Measurements from ENCODE around the gene TMCC1.
A peak's percentile ranks its signal among the peaks of the same experiment; 100 is the strongest.
"Not testable (repeated sequence)": the region's sequence is repeated elsewhere in the genome, so short reads cannot be mapped to it uniquely, and the experiment has no call there.

The TMCC1 gene

GRCh38 chr3:129835198-129835597 lies 58.3 kb downstream of the TMCC1 start:
- DNase-seq (ENCODE audit: low spot score), result no peak

DNA sequence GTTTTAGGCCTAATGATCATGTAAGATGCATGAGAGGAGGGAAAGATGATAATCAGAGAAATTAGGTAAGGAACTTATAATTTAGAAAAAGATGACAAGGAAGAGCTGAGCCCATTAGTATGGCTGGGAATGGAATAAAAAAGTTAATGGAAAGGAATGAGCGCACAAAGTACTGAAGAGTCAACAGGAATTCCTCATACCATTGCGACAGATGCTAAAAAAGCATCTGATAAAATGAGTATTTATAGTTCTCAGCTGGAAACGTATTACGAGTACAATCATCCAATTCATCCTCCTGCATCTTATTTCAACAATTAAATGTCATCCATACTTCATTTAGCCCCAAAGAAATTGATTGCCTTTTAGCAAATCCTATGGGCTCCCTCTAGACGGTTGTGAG lies 58.9 kb downstream of the TMCC1 start:
- no peak for DNase-seq (ENCODE audit: low spot score)

- not testable (repeated sequence) for DNase-seq (ENCODE audit: low spot score)
Measured at GRCh38 chr3:129831942-129832341, 61.6 kb downstream of the TMCC1 start.

GRCh38 chr3:129831503-129831902 lies 62.0 kb downstream of the TMCC1 start:
- DNase-seq (ENCODE audit: low spot score), result no peak

DNA sequence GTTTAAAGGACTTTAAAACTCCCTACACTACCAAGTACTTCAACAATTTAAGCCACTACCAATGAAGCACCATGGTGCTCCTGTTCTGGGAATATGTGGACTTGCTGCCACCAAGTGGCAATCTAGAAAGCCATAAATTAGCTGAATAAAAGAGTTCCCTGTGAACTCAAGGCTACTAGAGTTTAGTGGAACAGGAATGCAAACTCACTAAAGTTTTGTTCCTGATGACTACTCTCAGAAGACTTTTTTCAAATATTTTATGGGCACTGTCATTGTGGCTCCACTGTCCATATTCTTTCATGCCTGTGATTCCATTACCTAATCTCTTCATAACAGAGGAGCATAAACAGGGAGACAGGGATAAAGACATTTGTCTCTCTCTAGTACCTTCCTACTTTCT lies 63.9 kb downstream of the TMCC1 start:
- peak; percentile 71 for DNase-seq (ENCODE audit: low spot score)

GRCh38 chr3:129827765-129828164 lies 65.7 kb downstream of the TMCC1 start:
- no peak for DNase-seq (ENCODE audit: low spot score)

GRCh38 chr3:129824926-129825541 lies 68.5 kb downstream of the TMCC1 start:
- DNase-seq (ENCODE audit: low spot score), result peak; percentile 31

DNA sequence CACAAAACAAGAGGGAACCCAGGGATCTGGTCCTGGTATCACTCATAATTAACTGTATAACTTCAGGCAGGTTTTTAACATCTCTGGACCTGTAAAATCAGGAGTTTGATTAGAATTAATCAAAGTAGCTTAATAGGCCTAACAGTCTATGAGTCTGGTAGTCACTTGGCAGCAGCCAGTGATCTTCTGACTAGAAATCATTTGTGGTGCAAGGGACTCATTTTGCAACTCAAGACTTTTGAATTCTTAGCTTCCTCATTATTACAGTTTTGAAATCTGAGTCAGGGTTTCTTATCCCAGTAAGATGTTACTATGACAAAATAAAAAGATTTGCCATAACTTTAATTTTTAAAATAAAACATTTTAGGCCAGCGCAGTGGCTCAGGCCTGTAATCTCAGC lies 70.8 kb downstream of the TMCC1 start:
- peak; percentile 70 for DNase-seq (ENCODE audit: low spot score)

DNA sequence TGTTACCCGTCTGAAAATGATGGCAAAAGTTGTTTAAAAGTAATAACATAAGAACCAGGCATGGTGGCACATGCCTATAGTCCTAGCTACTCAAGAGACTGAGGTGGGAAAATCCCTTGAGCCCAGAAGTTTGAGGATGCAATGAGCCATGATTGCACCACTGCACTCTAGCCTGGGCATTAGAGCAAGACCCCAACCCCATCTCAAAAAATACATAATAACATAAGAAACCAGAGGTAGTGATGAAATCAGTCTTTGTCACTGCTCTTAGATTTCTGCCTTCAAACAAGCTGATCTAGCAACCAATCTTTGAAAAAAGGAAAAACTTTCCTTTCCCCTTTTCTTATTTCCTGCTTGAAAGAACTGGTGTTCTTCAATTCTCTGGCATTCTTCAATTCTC lies 71.3 kb downstream of the TMCC1 start:
- no peak for DNase-seq (ENCODE audit: low spot score)

- no peak for DNase-seq (ENCODE audit: low spot score)
Measured at GRCh38 chr3:129820587-129820986, 72.9 kb downstream of the TMCC1 start.

GRCh38 chr3:129812589-129812988 lies 80.9 kb downstream of the TMCC1 start:
- no peak for DNase-seq (ENCODE audit: low spot score)

GRCh38 chr3:129809297-129809696 lies 84.2 kb downstream of the TMCC1 start:
- DNase-seq (ENCODE audit: low spot score), result no peak

- no peak for DNase-seq (ENCODE audit: low spot score)
Measured at GRCh38 chr3:129796146-129796545, 97.4 kb downstream of the TMCC1 start.

DNA sequence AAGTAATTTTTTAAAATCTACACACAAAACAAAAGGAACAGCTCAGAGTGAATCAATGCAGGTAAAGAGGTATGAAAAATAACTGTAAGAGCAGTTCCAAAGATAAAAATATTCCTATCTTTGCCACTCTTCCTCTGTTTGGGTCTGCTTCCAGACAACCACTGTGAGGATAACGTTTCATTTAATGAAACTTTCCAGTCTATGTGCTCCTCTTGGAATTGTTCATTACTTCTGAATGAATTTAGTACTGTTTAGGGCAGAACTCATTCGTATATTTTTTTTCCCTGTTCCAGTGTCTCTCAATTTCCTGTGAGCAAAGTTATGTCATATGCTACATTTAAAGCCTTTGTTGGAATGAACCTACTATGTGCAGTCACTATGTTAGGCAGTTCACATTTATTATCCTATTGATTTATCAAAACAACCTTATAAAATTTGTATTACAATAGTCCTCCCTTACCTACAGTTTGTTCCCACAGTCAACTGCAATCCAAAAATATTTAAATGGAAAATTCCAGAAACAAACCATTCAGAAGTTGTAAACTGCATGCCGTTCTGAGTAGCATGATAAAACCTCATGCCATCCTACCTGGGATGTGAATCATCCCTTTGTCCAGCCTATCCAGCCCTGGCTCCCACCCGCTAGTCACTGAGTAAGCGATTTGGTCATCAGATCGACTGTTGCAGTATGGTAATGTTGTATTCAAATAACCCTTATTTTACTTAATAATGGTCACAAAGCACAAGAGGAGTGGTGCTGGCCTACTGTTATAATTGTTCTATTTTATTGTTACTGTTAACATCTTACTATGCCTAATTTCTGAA lies 98.1 kb downstream of the TMCC1 start:
- DNase-seq (ENCODE audit: low spot score), result no peak

DNA sequence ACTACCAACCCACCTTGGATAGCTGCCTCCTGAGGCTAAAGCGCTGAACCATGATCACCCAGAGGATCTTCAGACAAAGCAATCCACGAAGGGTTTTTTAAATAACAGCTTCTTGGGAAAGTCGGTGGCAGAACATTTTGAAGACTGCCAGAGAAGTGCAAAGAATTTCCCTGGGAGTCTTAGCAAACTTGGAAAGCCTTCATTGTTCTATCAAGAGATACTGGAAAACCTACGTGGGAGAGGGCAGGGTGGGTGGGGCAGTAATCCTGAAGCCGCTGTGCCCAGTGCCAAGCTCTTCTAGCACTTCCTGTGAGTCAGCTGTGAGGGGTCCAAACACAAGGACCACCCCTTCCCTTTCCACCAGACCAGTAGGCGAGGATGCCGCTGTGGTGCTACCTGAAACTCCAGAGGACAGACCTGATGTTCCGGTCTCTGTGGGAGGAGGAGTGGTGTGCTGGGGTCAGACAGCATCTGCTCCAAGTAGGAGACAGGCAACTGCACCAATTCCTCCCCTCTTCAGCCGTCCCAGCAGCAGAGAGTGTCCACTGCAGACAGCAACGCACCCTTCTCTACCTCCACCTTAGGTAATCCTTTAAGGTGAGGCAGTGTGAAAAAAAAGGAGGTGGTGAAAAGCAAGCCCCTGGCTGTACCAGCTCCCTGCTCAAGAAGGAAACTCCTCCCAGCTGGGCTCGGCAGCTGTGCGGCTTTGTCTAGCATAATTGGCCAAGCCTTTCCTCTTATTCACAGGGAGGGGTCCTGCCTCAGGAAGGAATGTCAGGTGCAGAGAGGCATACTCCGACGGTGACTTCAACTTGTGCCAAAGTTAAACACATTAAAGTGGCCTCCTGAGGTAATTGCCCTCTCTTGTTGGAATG lies 99.0 kb downstream of the TMCC1 start:
- DNase-seq (ENCODE audit: low spot score), result peak; percentile 43

GRCh38 chr3:129793942-129794310 lies 99.6 kb downstream of the TMCC1 start:
- DNase-seq (ENCODE audit: low spot score), result peak; percentile 7

GRCh38 chr3:129793319-129793718 lies 100.2 kb downstream of the TMCC1 start:
- peak; percentile 14 for DNase-seq (ENCODE audit: low spot score)

- DNase-seq (ENCODE audit: low spot score), result peak; percentile 62
Measured at GRCh38 chr3:129783470-129783869, 110.0 kb downstream of the TMCC1 start.

- DNase-seq (ENCODE audit: low spot score), result no peak
Measured at GRCh38 chr3:129778871-129779270, 114.6 kb downstream of the TMCC1 start.

- DNase-seq (ENCODE audit: low spot score), result peak; percentile 11
Measured at GRCh38 chr3:129777806-129778205, 115.7 kb downstream of the TMCC1 start.

DNA sequence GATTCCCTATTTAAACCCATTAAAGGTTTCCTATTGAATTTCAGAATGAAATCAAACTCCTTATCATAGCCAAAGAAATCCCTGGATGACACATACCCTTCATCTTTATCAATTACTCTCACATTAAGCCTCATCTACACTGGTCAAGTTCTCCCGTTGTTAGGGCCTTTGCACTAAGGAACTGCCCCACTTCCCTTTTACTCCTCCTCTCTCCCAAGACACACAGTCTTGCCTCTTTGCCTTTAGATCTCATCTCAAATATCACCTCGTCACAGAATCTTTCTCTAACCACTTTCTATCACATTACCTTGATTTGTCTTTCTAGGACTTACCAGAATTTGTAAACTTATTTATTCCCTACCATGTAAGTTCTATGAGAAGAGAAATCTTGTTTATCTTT lies 117.6 kb downstream of the TMCC1 start:
- no peak for DNase-seq (ENCODE audit: low spot score)

All from AG20443 (cell line).